IPS-11a (cell line): ENCODE results near the gene SPATS1.

Experiments
- H3K4me3 ChIP-seq: one replicate; pipeline ENCODE4 v1.5.1; 2013; ENCODE audit warnings: low read depth, low read length, control low read depth

SPATS1 gene

DNA sequence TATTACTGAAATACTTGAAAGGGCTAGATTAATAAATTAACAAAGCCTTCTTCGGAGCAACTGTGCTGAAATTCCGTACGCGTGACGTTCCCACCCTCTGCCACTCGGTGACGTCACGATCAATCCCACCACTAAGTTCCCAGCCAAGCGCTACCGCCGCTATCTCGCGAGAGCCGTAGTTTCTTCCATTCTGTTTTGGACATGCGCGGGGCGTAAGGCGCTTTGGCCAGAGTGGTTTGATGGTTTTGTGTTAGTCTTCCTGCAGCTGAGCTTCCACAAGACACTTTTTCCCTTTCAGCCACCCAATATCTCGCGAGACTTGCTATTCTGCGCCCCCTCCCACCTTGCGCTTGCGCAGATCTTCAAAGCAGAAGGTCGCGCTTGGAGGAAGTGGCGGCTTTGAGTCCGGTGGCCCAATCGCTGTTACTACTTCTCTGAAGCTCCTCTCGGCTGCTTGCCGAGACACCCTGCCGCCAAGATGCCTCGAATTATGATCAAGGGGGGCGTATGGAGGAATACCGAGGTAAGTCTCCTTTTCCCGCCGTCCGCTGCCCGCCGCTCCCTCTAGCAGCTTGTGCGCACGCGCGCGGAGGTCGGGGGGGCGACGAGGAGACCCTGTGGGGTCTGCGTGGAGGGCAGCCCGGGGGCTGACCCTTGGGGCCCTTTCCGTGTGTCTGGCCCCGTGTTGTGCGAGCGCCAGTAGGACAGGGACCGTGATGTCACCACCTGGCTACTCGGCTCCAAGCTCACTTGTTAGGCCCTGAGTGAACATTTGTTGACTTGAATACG lies 45.1 kb downstream of the SPATS1 start, which contains the start of gene CDC5L:
Gene CDC5L, plus strand, starts transcription at position 361 of the 789 bp plus-strand sequence. Its CDS starts 118 bp downstream, at position 479.
- H3K4me3 ChIP-seq, result peak within 1 kb of the TSS; percentile 86

DNA sequence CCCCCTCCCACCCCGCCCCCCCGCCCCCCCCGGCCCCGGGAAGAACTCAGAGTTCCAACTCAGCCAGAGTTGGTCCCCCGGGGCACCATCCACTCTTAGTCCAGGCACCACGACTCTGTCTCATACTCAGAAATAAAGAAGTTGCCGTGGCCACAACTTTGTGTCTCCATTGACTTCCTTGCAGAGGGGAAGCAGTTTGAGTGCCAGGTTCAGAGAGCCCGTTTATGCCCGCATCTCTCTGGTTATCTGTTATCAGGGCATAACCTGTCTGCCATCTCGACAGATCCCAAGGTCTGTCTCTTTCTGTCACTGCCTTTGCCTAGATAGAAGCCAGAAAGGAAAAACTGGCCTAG lies 45.7 kb downstream of the SPATS1 start:
- peak overlapping the region; percentile 86 for H3K4me3 ChIP-seq

DNA sequence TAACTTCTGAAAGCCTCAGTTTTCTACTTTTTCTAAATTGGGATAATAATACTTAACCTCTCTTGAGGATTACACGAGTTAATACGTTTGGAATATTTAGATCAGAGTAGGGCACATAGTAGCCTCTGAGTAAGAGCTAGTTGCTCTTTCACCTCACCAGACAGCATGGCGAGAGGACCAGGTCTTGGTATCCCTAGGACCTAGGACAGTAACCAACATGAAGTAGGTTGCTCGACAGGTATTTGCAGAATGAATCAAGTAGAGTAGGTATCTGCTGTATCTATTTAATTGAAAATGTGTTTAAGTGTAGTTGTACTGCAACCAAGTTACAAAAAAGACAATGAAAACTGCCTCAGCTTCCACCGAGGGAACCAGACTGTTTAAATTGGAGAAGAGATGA lies 46.4 kb downstream of the SPATS1 start:
- H3K4me3 ChIP-seq, result no peak overlapping the region

DNA sequence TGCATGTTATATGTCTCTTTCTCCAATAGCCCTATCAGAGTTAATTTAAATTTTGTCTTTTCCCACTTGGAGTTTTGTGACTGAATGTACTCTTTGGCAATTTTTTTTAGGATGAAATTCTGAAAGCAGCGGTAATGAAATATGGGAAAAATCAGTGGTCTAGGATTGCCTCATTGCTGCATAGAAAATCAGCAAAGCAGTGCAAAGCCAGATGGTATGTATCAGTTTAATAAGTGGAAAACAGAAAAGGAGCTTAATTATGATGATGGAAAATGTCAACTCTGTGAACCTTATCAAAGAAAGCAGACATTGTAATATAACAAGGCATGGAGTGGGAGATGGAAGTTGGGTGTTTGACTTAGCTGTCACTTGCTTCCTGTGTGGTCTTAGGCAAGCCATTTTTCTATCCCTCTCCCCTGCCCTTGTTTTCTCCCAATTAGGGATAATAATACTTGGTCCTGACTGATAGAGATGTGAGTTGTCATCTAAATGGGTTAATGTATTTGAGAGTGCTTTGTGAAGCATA lies 47.8 kb downstream of the SPATS1 start:
- H3K4me3 ChIP-seq, result no peak overlapping the region
